Ishikawa (cell line): ENCODE measurements around the gene PFKM.

Source experiments
- CEBPB ChIP-seq: IDR thresholded peaks from 2 replicates; pipeline ENCODE4 v1.6.1; 2012
- CREB1 ChIP-seq: IDR thresholded peaks from 2 replicates; pipeline ENCODE4 v1.6.1; 2012; ENCODE audit warnings: low read depth
- EGR1 ChIP-seq: IDR thresholded peaks from 2 replicates; pipeline ENCODE4 v1.6.1; 2012
- EP300 ChIP-seq: IDR thresholded peaks from 2 replicates; pipeline ENCODE4 v1.6.1; 2012; ENCODE audit warnings: borderline replicate concordance
- FOXM1 ChIP-seq: IDR thresholded peaks from 2 replicates; pipeline ENCODE4 v1.6.1; 2012; ENCODE audit warnings: low read depth, borderline replicate concordance
- MAX ChIP-seq: IDR thresholded peaks from 2 replicates; pipeline ENCODE4 v1.6.1; 2012
- NFIC ChIP-seq: IDR thresholded peaks from 2 replicates; pipeline ENCODE4 v1.6.1; 2012
- RAD21 ChIP-seq: IDR thresholded peaks from 2 replicates; pipeline ENCODE4 v1.6.1; 2012; ENCODE audit warnings: low read depth
- REST ChIP-seq: IDR thresholded peaks from 2 replicates; pipeline ENCODE4 v1.6.1; 2012; ENCODE audit warnings: low read depth, mild to moderate bottlenecking
- TAF1 ChIP-seq: IDR thresholded peaks from 2 replicates; pipeline ENCODE4 v1.6.1; 2012; ENCODE audit warnings: low read depth, mild to moderate bottlenecking
- TCF12 ChIP-seq: IDR thresholded peaks from 2 replicates; pipeline ENCODE4 v1.6.1; 2012; ENCODE audit warnings: low read depth
- TEAD4 ChIP-seq: IDR thresholded peaks from 2 replicates; pipeline ENCODE4 v1.6.1; 2012
- USF1 ChIP-seq: IDR thresholded peaks from 2 replicates; pipeline ENCODE4 v1.6.1; 2012
- YY1 ChIP-seq: IDR thresholded peaks from 2 replicates; pipeline ENCODE4 v1.6.1; 2012; ENCODE audit warnings: low read depth
- ZBTB7A ChIP-seq: IDR thresholded peaks from 2 replicates; pipeline ENCODE4 v1.6.1; 2012; ENCODE audit warnings: low read depth

Gene PFKM

GRCh38 chr12:48180424-48180823 is 61.3 kb downstream of the PFKM start:
- no peak for TF ChIP-seq FOXM1
- no peak for TF ChIP-seq YY1
- TF ChIP-seq RAD21: no peak
- TF ChIP-seq CREB1: no peak
- TF ChIP-seq REST: no peak
- no peak for TF ChIP-seq NFIC
- no peak for TF ChIP-seq MAX
- TF ChIP-seq TEAD4: no peak
- no peak for TF ChIP-seq TCF12

- no peak for TF ChIP-seq TEAD4
- no peak for TF ChIP-seq FOXM1
- no peak for TF ChIP-seq YY1
- no peak for TF ChIP-seq REST
These were observed 61.8 kb downstream of the PFKM start for GRCh38 chr12:48180857-48181495.

- TF ChIP-seq TEAD4 (no peak), REST (no peak), TAF1 (no peak), MAX (no peak), TCF12 (no peak), EP300 (no peak), NFIC (no peak), RAD21 (no peak), EGR1 (no peak), ZBTB7A (no peak), FOXM1 (no peak), CREB1 (no peak), YY1 (no peak)
These were observed 63.5 kb downstream of the PFKM start for GRCh38 chr12:48182631-48183030.

- TF ChIP-seq FOXM1: no peak
- TF ChIP-seq CREB1: peak; percentile 31; the same call in 1 of the 2 replicates
- peak; percentile 81 for TF ChIP-seq ZBTB7A
- TF ChIP-seq RAD21: peak; percentile 19; the same call in 1 of the 2 replicates
These were observed 64.1 kb downstream of the PFKM start, which contains the start of gene CCDC184 for GRCh38 chr12:48183091-48183875. CCDC184 (plus strand) TSS chr12:48183644; CDS start chr12:48184123, 479 bp downstream.

- TF ChIP-seq TAF1: no peak
- TF ChIP-seq ZBTB7A: 0 out of 2 replicates have a peak, but pooled peaks have one; percentile 14
- TF ChIP-seq CEBPB: no peak
- TF ChIP-seq EGR1: no peak
- no peak for TF ChIP-seq REST
- TF ChIP-seq USF1: no peak
These were observed 64.8 kb downstream of the PFKM start for GRCh38 chr12:48183876-48184548.
